CD4-positive, alpha-beta T cell treated with Interleukin-6 for 4 hours (primary cell): ENCODE measurements around the gene RALGAPB.
"Not testable (repeated sequence)": the region's sequence is repeated elsewhere in the genome, so short reads cannot be mapped to it uniquely, and the experiment has no call there.

Experiments used
- DNase-seq: peaks from one replicate; pipeline ENCODE4 v3.0.0-alpha.2; 2020; ENCODE audit warnings: mixed read lengths

Gene RALGAPB

GRCh38 chr20:38447931-38448675 is 24.5 kb upstream of the RALGAPB start:
- DNase-seq, result no peak

- no peak for DNase-seq
Observed at GRCh38 chr20:38449046-38449445, 23.6 kb upstream of the RALGAPB start.

GRCh38 chr20:38450412-38450975 is 22.1 kb upstream of the RALGAPB start:
- DNase-seq, result no peak

GRCh38 chr20:38452880-38453624 is 19.6 kb upstream of the RALGAPB start:
- DNase-seq, result no peak

- no peak for DNase-seq
Observed at GRCh38 chr20:38453941-38454340, 18.7 kb upstream of the RALGAPB start.

- no peak for DNase-seq
Observed at GRCh38 chr20:38454556-38455473, 17.8 kb upstream of the RALGAPB start.

- DNase-seq, result no peak
Observed at GRCh38 chr20:38458314-38458713, 14.3 kb upstream of the RALGAPB start.

GRCh38 chr20:38460040-38460623 is 12.5 kb upstream of the RALGAPB start:
- no peak for DNase-seq

GRCh38 chr20:38460631-38461030 is 12.0 kb upstream of the RALGAPB start:
- DNase-seq, result not testable (repeated sequence)

- not testable (repeated sequence) for DNase-seq
Observed at GRCh38 chr20:38461167-38461566, 11.5 kb upstream of the RALGAPB start.

GRCh38 chr20:38461569-38461968 is 11.1 kb upstream of the RALGAPB start:
- DNase-seq, result not testable (repeated sequence)

- DNase-seq, result no peak
Observed at GRCh38 chr20:38466171-38466570, 6.5 kb upstream of the RALGAPB start.

GRCh38 chr20:38466983-38467382 is 5.7 kb upstream of the RALGAPB start:
- DNase-seq, result no peak

GRCh38 chr20:38471245-38471644 is 1.4 kb upstream of the RALGAPB start:
- DNase-seq, result no peak

GRCh38 chr20:38471987-38472512 is 593 bp upstream of the RALGAPB start:
- no peak for DNase-seq

GRCh38 chr20:38473367-38473795 is 738 bp downstream of the RALGAPB start:
- no peak for DNase-seq

- DNase-seq, result no peak
Observed at GRCh38 chr20:38477747-38478146, 5.1 kb downstream of the RALGAPB start.

GRCh38 chr20:38479596-38479995 is 7.0 kb downstream of the RALGAPB start:
- DNase-seq, result no peak

- no peak for DNase-seq
Observed at GRCh38 chr20:38485041-38485440, 12.4 kb downstream of the RALGAPB start.

GRCh38 chr20:38489181-38489580 is 16.5 kb downstream of the RALGAPB start:
- DNase-seq, result no peak

GRCh38 chr20:38497246-38497935 is 24.7 kb downstream of the RALGAPB start:
- DNase-seq, result no peak

- no peak for DNase-seq
Observed at GRCh38 chr20:38498909-38499308, 26.3 kb downstream of the RALGAPB start.
